Dermis blood vessel endothelial cell (primary cell): ENCODE results near the gene MYADM. TPM values are rescaled to one million over a fixed set of nuclear protein-coding genes. Genes with fewer than 3 reads are reported as not detected.

Experiments used
- DNase-seq: peaks from one replicate; pipeline ENCODE4 v3.0.0; 2010
- total RNA-seq: library from RNA; depleted of rRNA; stranded (reverse); fragments of >200 nt; gene quantifications from 2 replicates; pipeline ENCODE4 v1.2.3, GENCODE V29; 2014

Gene MYADM
- total RNA-seq, 1 donor from 2014 or later, result 7.7 TPM

DNA sequence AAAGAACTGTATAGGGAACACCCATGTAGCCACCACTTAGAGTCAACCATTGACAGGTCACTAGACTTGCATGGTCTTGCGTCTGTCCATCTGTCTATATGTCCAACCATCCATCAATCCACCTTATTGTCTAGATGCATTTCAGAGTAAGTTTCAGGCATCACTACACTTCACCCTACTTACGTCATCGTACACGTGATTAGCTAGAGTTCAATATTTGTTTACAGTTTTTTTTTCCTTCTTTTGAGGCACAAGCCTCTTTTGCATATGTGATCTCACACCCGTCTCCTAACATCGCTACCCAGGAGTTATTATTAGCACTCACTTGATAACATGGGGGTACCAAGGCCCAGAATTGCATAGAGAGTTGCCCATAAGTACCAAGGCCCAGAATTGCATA, 48.3 kb downstream of the MYADM start:
- DNase-seq, result no peak

DNA sequence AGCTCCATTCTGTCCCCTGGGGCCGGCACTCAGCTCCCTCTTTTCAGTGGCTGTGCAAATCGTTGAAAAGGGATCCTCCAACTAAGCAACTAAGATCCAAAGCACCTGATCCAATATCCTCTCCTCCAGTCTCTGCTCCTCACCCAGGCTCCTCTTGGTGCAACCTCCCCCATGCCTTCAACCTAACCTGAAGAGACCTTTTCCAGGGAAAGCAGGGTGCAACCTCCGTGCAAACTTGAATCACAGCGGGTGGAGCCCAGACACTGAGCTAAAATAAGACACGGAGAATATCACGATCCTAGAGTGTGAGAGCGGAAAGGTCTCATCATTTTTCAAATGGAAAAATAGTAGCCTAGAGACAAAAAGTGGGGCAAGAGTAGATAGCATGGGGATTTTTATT, 49.7 kb downstream of the MYADM start:
- DNase-seq, result no peak

Other genes with a start within 250 kb of the MYADM start
- gene DPRX, start 235.9 kb upstream of the MYADM start, total RNA-seq, result not detected in 2 replicates
- gene NLRP12, start 43.6 kb upstream of the MYADM start, total RNA-seq, result 2.8 and 3.4 TPM in 2 replicates
- 0.17 TPM in 1 of 2 replicates, not detected in the other for gene PRKCG, start 14.3 kb downstream of the MYADM start, total RNA-seq
- not detected in 2 replicates for gene CACNG7, start 41.4 kb downstream of the MYADM start, total RNA-seq
- 0.14 and 0.17 TPM in 2 replicates for gene CACNG8, start 95.1 kb downstream of the MYADM start, total RNA-seq
- gene CACNG6, start 123.8 kb downstream of the MYADM start, total RNA-seq, result 0.84 and 0.85 TPM in 2 replicates
- gene VSTM1, start 196.0 kb downstream of the MYADM start, total RNA-seq, result not detected in 2 replicates
- gene TARM1, start 213.5 kb downstream of the MYADM start, total RNA-seq, result not detected in 2 replicates
- not detected in 2 replicates for gene OSCAR, start 232.9 kb downstream of the MYADM start, total RNA-seq
- gene NDUFA3, start 235.0 kb downstream of the MYADM start, total RNA-seq, result 11.4 and 12.6 TPM in 2 replicates
- gene TFPT, start 247.8 kb downstream of the MYADM start, total RNA-seq, result 16.3 and 27.2 TPM in 2 replicates
- gene PRPF31, start 247.9 kb downstream of the MYADM start, total RNA-seq, result 64.5 and 103 TPM in 2 replicates